SK-N-SH (cell line): Measurements from ENCODE around the gene SNRNP200. TPM values are rescaled to one million over a fixed set of nuclear protein-coding genes. Genes with fewer than 3 reads are reported as not detected.

Experiments used
- CTCF ChIA-PET: fragments of 300-600, 350-600 bp; formaldehyde crosslinking; extraction: SDS; loops from one replicate; lab custom pipeline; 2021; lab: Yijun Ruan, JAX
- POLR2A ChIA-PET: fragments of 350-600 bp; sonication (Branson Sonifier 250); formaldehyde crosslinking; extraction: SDS; loops from one replicate; lab custom pipeline; 2020; ENCODE audit warnings: antibody characterized with exemption, inconsistent platforms; lab: Yijun Ruan, JAX
- DNase-seq: peaks from one replicate; pipeline ENCODE4 v3.0.0; 2012
- H2AFZ ChIP-seq: fragments of 200-600 bp; sonication (generic); 2 replicates; pipeline ENCODE4 v1.8.1; 2016; ENCODE audit warnings: antibody characterized with exemption, mild to moderate bottlenecking, low read depth
- H3F3A ChIP-seq: fragments of 200-600 bp; sonication (generic); replicated peaks from 2 replicates; pipeline ENCODE3; 2016; ENCODE audit warnings: antibody characterized with exemption, mild to moderate bottlenecking; ENCODE audit not compliant: insufficient read depth
- H3K27ac ChIP-seq, 2 experiments: fragments of 200-500 bp in 1 of 2; fragments of 200-600 bp in 1 of 2; sonication (Bioruptor generic) in 1 of 2; sonication (generic), shearing (Covaris generic) in 1 of 2; 2 replicates each; pipeline versions ENCODE4 v1.5.1 to v1.6.1; 2014 to 2016; ENCODE audit warnings: low read depth in 2 of 2, inconsistent platforms in 1 of 2, low read length in 1 of 2, mild to moderate bottlenecking in 1 of 2, mixed read lengths in 1 of 2
- H3K27me3 ChIP-seq: fragments of 200-600 bp; sonication (generic), shearing (Covaris generic); 2 replicates; pipeline ENCODE4 v1.6.1; 2016; ENCODE audit warnings: mixed run types; ENCODE audit not compliant: insufficient read depth
- H3K36me3 ChIP-seq, 2 experiments: fragments of 200-500 bp in 1 of 2; fragments of 200-600 bp in 1 of 2; sonication (Bioruptor generic) in 1 of 2; sonication (generic) in 1 of 2; replicated peaks in 1 of 2; 2 replicates each; pipeline versions ENCODE3 to v1.5.1; 2014 to 2016; ENCODE audit warnings: low read length in 1 of 2, mild to moderate bottlenecking in 1 of 2; ENCODE audit not compliant: insufficient read depth in 2 of 2, control insufficient read depth in 1 of 2
- H3K4me1 ChIP-seq, 2 experiments: fragments of 200-500 bp in 1 of 2; fragments of 200-600 bp in 1 of 2; sonication (Bioruptor generic) in 1 of 2; sonication (generic), shearing (Covaris generic) in 1 of 2; 2 replicates each; pipeline versions ENCODE4 v1.5.1 to v1.6.1; 2014 to 2016; ENCODE audit warnings: low read depth in 1 of 2, low read length in 1 of 2, mixed run types in 1 of 2; ENCODE audit not compliant: insufficient read depth in 2 of 2, control insufficient read depth in 1 of 2
- H3K4me2 ChIP-seq: fragments of 200-600 bp; sonication (generic), shearing (Covaris generic); 2 replicates; pipeline ENCODE4 v1.6.1; 2017; ENCODE audit warnings: mixed run types
- H3K4me3 ChIP-seq, 2 experiments: fragments of 200-500 bp in 1 of 2; fragments of 200-600 bp in 1 of 2; sonication (Bioruptor generic) in 1 of 2; sonication (generic), shearing (Covaris generic) in 1 of 2; 2 replicates each; pipeline versions ENCODE4 v1.5.1 to v1.8.1; 2014 to 2016; ENCODE audit warnings: low read depth in 2 of 2, inconsistent platforms in 1 of 2, low read length in 1 of 2, mild to moderate bottlenecking in 1 of 2, mixed read lengths in 1 of 2, moderate library complexity in 1 of 2
- H3K79me2 ChIP-seq: fragments of 200-600 bp; sonication (generic); 2 replicates; pipeline ENCODE4 v1.8.1; 2017; ENCODE audit warnings: mild to moderate bottlenecking; ENCODE audit not compliant: insufficient read depth
- H3K9ac ChIP-seq: fragments of 200-600 bp; sonication (generic); 2 replicates; pipeline ENCODE4 v1.6.1; 2017; ENCODE audit warnings: mixed run types
- H3K9me2 ChIP-seq: fragments of 200-600 bp; sonication (generic); 2 replicates; pipeline ENCODE4 v1.6.1; 2017; ENCODE audit warnings: mixed run types
- H3K9me3 ChIP-seq: fragments of 200-600 bp; sonication (generic); 2 replicates; pipeline ENCODE4 v1.6.1; 2017; ENCODE audit warnings: mixed run types, mild to moderate bottlenecking, moderate library complexity
- H4K20me1 ChIP-seq: fragments of 200-600 bp; sonication (generic); 2 replicates; pipeline ENCODE4 v1.6.1; 2017; ENCODE audit warnings: mild to moderate bottlenecking, mixed run types; ENCODE audit not compliant: insufficient read depth
- CHD2 ChIP-seq: fragments of 150-350 bp; IDR thresholded peaks from 2 replicates; pipeline ENCODE4 v1.6.1; 2018; ENCODE audit warnings: low read length; ENCODE audit not compliant: partially characterized antibody
- ELF1 ChIP-seq: IDR thresholded peaks from 2 replicates; pipeline ENCODE4 v1.4.0; 2012
- MAX ChIP-seq: IDR thresholded peaks from 2 replicates; pipeline ENCODE4 v1.4.0; 2012; ENCODE audit warnings: low read depth
- POLR2AphosphoS5 ChIP-seq: IDR thresholded peaks from 2 replicates; pipeline ENCODE4 v1.6.1; 2012; ENCODE audit warnings: low read depth, low read length
- SMC3 ChIP-seq: IDR thresholded peaks from 2 replicates; pipeline ENCODE4 v1.6.1; 2012; ENCODE audit warnings: low read depth, low read length, improper control_type of control experiment
- TCF12 ChIP-seq: IDR thresholded peaks from 2 replicates; pipeline ENCODE4 v1.4.0; 2012
- TEAD4 ChIP-seq: IDR thresholded peaks from 2 replicates; pipeline ENCODE4 v1.4.0; 2012; ENCODE audit warnings: mild to moderate bottlenecking, borderline replicate concordance; ENCODE audit not compliant: insufficient read depth
- USF1 ChIP-seq: IDR thresholded peaks from 2 replicates; pipeline ENCODE4 v1.4.0; 2012; ENCODE audit warnings: low read depth, borderline replicate concordance
- YY1 ChIP-seq: IDR thresholded peaks from 2 replicates; pipeline ENCODE4 v1.4.0; 2012; ENCODE audit warnings: low read depth, mild to moderate bottlenecking
- WGBS: methylation state at CpG from one replicate; pipeline ENCODE4 v1.1.6; 2017; ENCODE audit warnings: low lambda C conversion rate; 5-methylcytosine and 5-hydroxymethylcytosine counted together
- polyA plus RNA-seq, 3 experiments: library from polyadenylated mRNA; depleted of rRNA; stranded (reverse); fragments of >200 nt; gene quantifications; 2 replicates each; pipeline ENCODE4 v1.2.3, GENCODE V29; 2012
- TF ChIP-seq, protein P1 (sequence below): IDR thresholded peaks from 2 replicates; pipeline ENCODE4; 2012
- TF ChIP-seq, protein P2 (sequence below): IDR thresholded peaks from 2 replicates; pipeline ENCODE4 v1.6.1; 2012; ENCODE audit warnings: mild to moderate bottlenecking, low read depth, low read length, moderate library complexity

SNRNP200 gene
- polyA plus RNA-seq, 1 of the 3 experiments (the other 2 are of a cell fraction) = 165 TPM

GRCh38 chr2:96324721-96325040, 19.3 kb upstream of the SNRNP200 start (continued):
- no peak for TF ChIP-seq MAX
- TF ChIP-seq, all 33 proteins: peak for 0

DNA sequence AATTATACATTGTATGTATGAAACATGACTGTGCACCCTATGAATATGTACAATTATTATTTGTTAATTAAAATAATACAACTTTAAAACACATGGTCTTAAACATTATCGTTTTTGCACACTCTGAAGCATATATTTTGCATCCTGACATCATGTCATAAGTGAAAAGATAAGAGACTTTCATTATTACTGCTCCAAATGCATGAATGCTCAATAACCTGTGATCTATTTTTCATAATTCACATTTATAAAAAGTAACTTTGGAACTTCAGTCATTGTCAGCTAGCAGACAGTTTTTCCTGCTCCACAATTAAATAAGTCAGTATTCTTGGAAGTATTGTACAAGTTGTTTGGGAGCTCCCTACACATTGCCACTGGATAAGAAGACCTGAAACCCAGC, 18.5 kb upstream of the SNRNP200 start:
- peaks cover 0 to 5% of the 10 kb centered on the region in 2 experiments for H3K36me3 ChIP-seq
- H3K9me2 ChIP-seq = no peaks in the 10 kb centered on the region
- no peak for DNase-seq
- ChIA-PET CTCF (interaction anchor here (1.1 to 1.3 kb wide), 3 partner anchors 8 to 10 kb away, joined by 3 to 5 read pairs (median 5); no protein-coding TSS in a partner anchor), POLR2A (interaction anchor here (0.7 kb wide), 1 partner anchor 17 kb away, joined by 3 read pairs; no protein-coding TSS in a partner anchor)
- H3F3A ChIP-seq = peaks cover 10% of the 10 kb centered on the region
- H3K79me2 ChIP-seq = no peaks in the 10 kb centered on the region
- 92% methylated on average over 1 of the region's 1 CpG for WGBS
- H3K4me2 ChIP-seq = no peak overlapping the region
- no peaks in the 10 kb centered on the region for H3K27me3 ChIP-seq
- no peaks in the 10 kb centered on the region for H4K20me1 ChIP-seq
- H3K4me3 ChIP-seq = no peak overlapping the region
- TF ChIP-seq USF1 = no peak
- TF ChIP-seq, protein P1, sequence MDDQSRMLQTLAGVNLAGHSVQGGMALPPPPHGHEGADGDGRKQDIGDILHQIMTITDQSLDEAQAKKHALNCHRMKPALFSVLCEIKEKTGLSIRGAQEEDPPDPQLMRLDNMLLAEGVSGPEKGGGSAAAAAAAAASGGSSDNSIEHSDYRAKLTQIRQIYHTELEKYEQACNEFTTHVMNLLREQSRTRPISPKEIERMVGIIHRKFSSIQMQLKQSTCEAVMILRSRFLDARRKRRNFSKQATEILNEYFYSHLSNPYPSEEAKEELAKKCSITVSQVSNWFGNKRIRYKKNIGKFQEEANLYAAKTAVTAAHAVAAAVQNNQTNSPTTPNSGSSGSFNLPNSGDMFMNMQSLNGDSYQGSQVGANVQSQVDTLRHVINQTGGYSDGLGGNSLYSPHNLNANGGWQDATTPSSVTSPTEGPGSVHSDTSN = no peak
- no peak for TF ChIP-seq CHD2
- no peak for TF ChIP-seq SMC3
- no peak for TF ChIP-seq YY1
- TF ChIP-seq, protein P2, sequence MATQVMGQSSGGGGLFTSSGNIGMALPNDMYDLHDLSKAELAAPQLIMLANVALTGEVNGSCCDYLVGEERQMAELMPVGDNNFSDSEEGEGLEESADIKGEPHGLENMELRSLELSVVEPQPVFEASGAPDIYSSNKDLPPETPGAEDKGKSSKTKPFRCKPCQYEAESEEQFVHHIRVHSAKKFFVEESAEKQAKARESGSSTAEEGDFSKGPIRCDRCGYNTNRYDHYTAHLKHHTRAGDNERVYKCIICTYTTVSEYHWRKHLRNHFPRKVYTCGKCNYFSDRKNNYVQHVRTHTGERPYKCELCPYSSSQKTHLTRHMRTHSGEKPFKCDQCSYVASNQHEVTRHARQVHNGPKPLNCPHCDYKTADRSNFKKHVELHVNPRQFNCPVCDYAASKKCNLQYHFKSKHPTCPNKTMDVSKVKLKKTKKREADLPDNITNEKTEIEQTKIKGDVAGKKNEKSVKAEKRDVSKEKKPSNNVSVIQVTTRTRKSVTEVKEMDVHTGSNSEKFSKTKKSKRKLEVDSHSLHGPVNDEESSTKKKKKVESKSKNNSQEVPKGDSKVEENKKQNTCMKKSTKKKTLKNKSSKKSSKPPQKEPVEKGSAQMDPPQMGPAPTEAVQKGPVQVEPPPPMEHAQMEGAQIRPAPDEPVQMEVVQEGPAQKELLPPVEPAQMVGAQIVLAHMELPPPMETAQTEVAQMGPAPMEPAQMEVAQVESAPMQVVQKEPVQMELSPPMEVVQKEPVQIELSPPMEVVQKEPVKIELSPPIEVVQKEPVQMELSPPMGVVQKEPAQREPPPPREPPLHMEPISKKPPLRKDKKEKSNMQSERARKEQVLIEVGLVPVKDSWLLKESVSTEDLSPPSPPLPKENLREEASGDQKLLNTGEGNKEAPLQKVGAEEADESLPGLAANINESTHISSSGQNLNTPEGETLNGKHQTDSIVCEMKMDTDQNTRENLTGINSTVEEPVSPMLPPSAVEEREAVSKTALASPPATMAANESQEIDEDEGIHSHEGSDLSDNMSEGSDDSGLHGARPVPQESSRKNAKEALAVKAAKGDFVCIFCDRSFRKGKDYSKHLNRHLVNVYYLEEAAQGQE = no peak
- TF ChIP-seq POLR2AphosphoS5 = no peak
- TF ChIP-seq ELF1 = no peak
- TF ChIP-seq TEAD4 = no peak
- no peak for TF ChIP-seq TCF12
- H2AFZ ChIP-seq = no peak overlapping the region
- no peak overlapping the region for H3K9ac ChIP-seq
- peaks cover 0 to 16% of the 10 kb centered on the region in 2 experiments; a peak in 1 of 4 replicates for H3K4me1 ChIP-seq
- H3K27ac ChIP-seq = no peak overlapping the region
- no peaks in the 10 kb centered on the region for H3K9me3 ChIP-seq
